ENCODE data around the gene NTRK3. TPM values are rescaled to one million over a fixed set of nuclear protein-coding genes. Genes with fewer than 3 reads are reported as not detected.

Gene NTRK3
- total RNA-seq, 1 donor from 2014 or later, result 34.6 TPM

GRCh38 chr15:88188300-88188699 is 68.2 kb downstream of the NTRK3 start:
- no peak for DNase-seq (ENCODE audit: low spot score in 2 of 2)
- FAIRE-seq, result no peak

- DNase-seq (ENCODE audit: low spot score in 2 of 2) (peak in 1 of 2 donors; percentile 53), FAIRE-seq (no peak)
Measured at GRCh38 chr15:88187195-88187594, 69.3 kb downstream of the NTRK3 start.

GRCh38 chr15:88185584-88185983 is 71.0 kb downstream of the NTRK3 start:
- DNase-seq (ENCODE audit: low spot score in 2 of 2), result no peak
- no peak for FAIRE-seq

GRCh38 chr15:88181613-88182012 is 74.9 kb downstream of the NTRK3 start:
- DNase-seq (ENCODE audit: low spot score in 2 of 2), result no peak
- no peak for FAIRE-seq

GRCh38 chr15:88179562-88179961 is 77.0 kb downstream of the NTRK3 start:
- FAIRE-seq (no peak), DNase-seq (ENCODE audit: low spot score in 2 of 2) (no peak)

- no peak for DNase-seq (ENCODE audit: low spot score in 2 of 2)
- FAIRE-seq, result no peak
Measured at GRCh38 chr15:88178631-88179030, 77.9 kb downstream of the NTRK3 start.

- FAIRE-seq (no peak), DNase-seq (ENCODE audit: low spot score in 2 of 2) (no peak)
Measured at GRCh38 chr15:88177451-88177850, 79.1 kb downstream of the NTRK3 start.

GRCh38 chr15:88174571-88174970 is 82.0 kb downstream of the NTRK3 start:
- DNase-seq (ENCODE audit: low spot score in 2 of 2) (no peak), FAIRE-seq (no peak)

GRCh38 chr15:88166082-88166993 is 90.2 kb downstream of the NTRK3 start:
- DNase-seq (ENCODE audit: low spot score in 2 of 2), result no peak
- FAIRE-seq, result no peak

- DNase-seq (ENCODE audit: low spot score in 2 of 2) (no peak), FAIRE-seq (no peak)
Measured at GRCh38 chr15:88161636-88162035, 94.9 kb downstream of the NTRK3 start.

GRCh38 chr15:88155310-88155709 is 101.2 kb downstream of the NTRK3 start:
- FAIRE-seq, result no peak
- no peak for DNase-seq (ENCODE audit: low spot score in 2 of 2)

GRCh38 chr15:88152672-88153071 is 103.9 kb downstream of the NTRK3 start:
- DNase-seq (ENCODE audit: low spot score in 2 of 2) (no peak), FAIRE-seq (no peak)

GRCh38 chr15:88147760-88148159 is 108.8 kb downstream of the NTRK3 start:
- FAIRE-seq, result no peak
- no peak for DNase-seq (ENCODE audit: low spot score in 2 of 2)

- DNase-seq (ENCODE audit: low spot score in 2 of 2) (no peak), FAIRE-seq (no peak)
Measured at GRCh38 chr15:88144921-88145653, 111.5 kb downstream of the NTRK3 start.

- no peak for DNase-seq (ENCODE audit: low spot score in 2 of 2)
- FAIRE-seq, result no peak
Measured at GRCh38 chr15:88142121-88142520, 114.4 kb downstream of the NTRK3 start.

GRCh38 chr15:88141269-88141889 is 115.2 kb downstream of the NTRK3 start:
- FAIRE-seq (no peak), DNase-seq (ENCODE audit: low spot score in 2 of 2) (no peak)

GRCh38 chr15:88140398-88140797 is 116.1 kb downstream of the NTRK3 start:
- DNase-seq (ENCODE audit: low spot score in 2 of 2) (no peak), FAIRE-seq (no peak)

GRCh38 chr15:88139936-88140335 is 116.6 kb downstream of the NTRK3 start:
- FAIRE-seq (no peak), DNase-seq (ENCODE audit: low spot score in 2 of 2) (peak; percentile 22 to 24)

GRCh38 chr15:88133795-88134194 is 122.7 kb downstream of the NTRK3 start:
- DNase-seq (ENCODE audit: low spot score in 2 of 2) (no peak), FAIRE-seq (no peak)

GRCh38 chr15:88132499-88132898 is 124.0 kb downstream of the NTRK3 start:
- DNase-seq (ENCODE audit: low spot score in 2 of 2), result no peak
- FAIRE-seq, result no peak

GRCh38 chr15:88131937-88132336 is 124.6 kb downstream of the NTRK3 start:
- DNase-seq (ENCODE audit: low spot score in 2 of 2) (no peak), FAIRE-seq (no peak)
